Measurements from ENCODE around the gene UNC93B1. TPM values are rescaled to one million over a fixed set of nuclear protein-coding genes. Genes with fewer than 3 reads are reported as not detected.
"Not testable (repeated sequence)": the region's sequence is repeated elsewhere in the genome, so short reads cannot be mapped to it uniquely, and the experiment has no call there.

The UNC93B1 gene
- polyA plus RNA-seq, 2 of the 4 experiments (the other 2 are of a cell fraction) = 49.4 to 51.2 TPM

DNA sequence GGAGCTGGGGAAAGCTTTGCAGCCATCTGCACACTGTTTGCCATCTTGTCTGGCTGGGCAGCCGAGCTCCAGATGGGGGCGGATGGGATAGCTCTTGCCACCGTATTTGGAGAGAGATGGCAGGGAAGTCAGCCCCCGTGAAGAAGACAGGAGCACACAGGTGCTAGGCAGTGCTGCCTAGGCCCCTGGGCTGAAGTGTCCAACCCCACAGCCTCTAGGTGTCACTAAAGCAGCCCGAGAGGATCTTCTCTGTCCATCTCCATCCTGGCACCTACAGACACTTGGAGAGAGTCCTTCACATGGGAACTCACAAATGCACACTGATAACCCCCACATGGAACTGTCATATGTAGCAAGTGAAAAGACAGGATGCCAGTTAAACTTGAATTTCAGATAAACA lies 60.5 kb downstream of the UNC93B1 start:
- not testable (repeated sequence) for H3K9me3 ChIP-seq

More for the DNA sequence above, 60.5 kb downstream of the UNC93B1 start:
- H3K4me3 ChIP-seq; POLR2A ChIA-PET; DNase-seq (ENCODE audit: low read depth in 1 of 2, low spot score in 1 of 2); H3K27ac ChIP-seq; FAIRE-seq; H3K4me1 ChIP-seq; H3K4me2 ChIP-seq: not testable (repeated sequence)
- CTCF ChIA-PET = interaction anchor here (0.6 to 1.4 kb wide), 3 partner anchors 13 to 271 kb away, joined by 3 to 7 read pairs (median 3); no protein-coding TSS in a partner anchor
- ATAC-seq = 0 out of 6 replicates have a peak, but pooled peaks of 1 of the 2 experiments have one; percentile 56
- 17% methylated on average over 1 of the region's 5 CpGs for WGBS (ENCODE audit: missing lambda C conversion rate)
- TF ChIP-seq RAD21 (conservative IDR thresholded peaks at IDR 0.05 in 1 of 2, IDR thresholded peaks at IDR 0.05 in 1 of 2) = peak in 1 of 2 experiments; percentile 14; a peak in 1 of 5 replicates

Small RNA genes within 50 kb of the gene (small RNA-seq; reads per million reads assigned to genes)
- gene MIR6753 = 0 reads per million in 6 experiments

Other genes with a start within 250 kb of the UNC93B1 start
- gene ALDH3B1, start 6.2 kb upstream of the UNC93B1 start, polyA plus RNA-seq (2011; rRNA removed) = 109 and 130 TPM in 2 replicates
- gene ALDH3B1, start 6.2 kb upstream of the UNC93B1 start, polyA plus RNA-seq (2017; fragmentation: RNase III; extraction: RNeasy Plus Mini Kit Qiagen cat#74134 plus additional on column Dnase treatment) = 93.7 to 104 TPM (median 94.4 TPM) in 3 replicates
- 71.0 and 73.7 TPM in 2 replicates for gene NDUFS8, start 26.6 kb upstream of the UNC93B1 start, polyA plus RNA-seq (2011; rRNA removed)
- 283 to 300 TPM (median 298 TPM) in 3 replicates for gene NDUFS8, start 26.6 kb upstream of the UNC93B1 start, polyA plus RNA-seq (2017; fragmentation: RNase III; extraction: RNeasy Plus Mini Kit Qiagen cat#74134 plus additional on column Dnase treatment)
- 36.3 and 49.4 TPM in 2 replicates for gene TCIRG1, start 34.9 kb upstream of the UNC93B1 start, polyA plus RNA-seq (2011; rRNA removed)
- gene TCIRG1, start 34.9 kb upstream of the UNC93B1 start, polyA plus RNA-seq (2017; fragmentation: RNase III; extraction: RNeasy Plus Mini Kit Qiagen cat#74134 plus additional on column Dnase treatment) = 94.9 to 120 TPM (median 115 TPM) in 3 replicates
- gene CHKA, start 117.3 kb upstream of the UNC93B1 start, polyA plus RNA-seq (2011; rRNA removed) = 19.4 and 21.7 TPM in 2 replicates
- gene CHKA, start 117.3 kb upstream of the UNC93B1 start, polyA plus RNA-seq (2017; fragmentation: RNase III; extraction: RNeasy Plus Mini Kit Qiagen cat#74134 plus additional on column Dnase treatment) = 11.1 to 15.9 TPM (median 14.2 TPM) in 3 replicates
- gene KMT5B, start 209.2 kb upstream of the UNC93B1 start, polyA plus RNA-seq (2011; rRNA removed) = 25.6 and 27.1 TPM in 2 replicates
- gene KMT5B, start 209.2 kb upstream of the UNC93B1 start, polyA plus RNA-seq (2017; fragmentation: RNase III; extraction: RNeasy Plus Mini Kit Qiagen cat#74134 plus additional on column Dnase treatment) = 15.2 to 17.9 TPM (median 17.4 TPM) in 3 replicates

All from A549 (cell line).